ENCODE measurements around the gene AGAP5. TPM values are rescaled to one million over a fixed set of nuclear protein-coding genes. Genes with fewer than 3 reads are reported as not detected.

The AGAP5 gene
- total and polyA plus RNA-seq, 10 of the 15 experiments (the other 5 are each of a cell fraction or from before 2014, with no cell fraction given) = 0.68 to 8.5 (median 6.7) TPM; not detected in 1

GRCh38 chr10:73625884-73626752 lies 71.8 kb downstream of the AGAP5 start (continued):
- TF ChIP-seq KLF5 (IDR thresholded peaks at IDR 0.05; ENCODE audit: partially characterized antibody) (peak; percentile 71), CHD2 (IDR thresholded peaks at IDR 0.05; ENCODE audit: borderline replicate concordance, low read depth, low read length) (peak; percentile 99), HDAC6 (IDR thresholded peaks at IDR 0.05; ENCODE audit: unreplicated experiment) (no peak), BCL11A (IDR thresholded peaks at IDR 0.05; ENCODE audit: low read depth, low read length) (no peak), PBX3 (IDR thresholded peaks at IDR 0.05; ENCODE audit: insufficient replicate concordance, low read depth, low read length) (no peak), RELA (IDR thresholded peaks at IDR 0.05; ENCODE audit: borderline replicate concordance, partially characterized antibody) (no peak), SMARCA5 (IDR thresholded peaks at IDR 0.05) (no peak), RUNX3 (IDR thresholded peaks at IDR 0.05; ENCODE audit: low read length) (peak; percentile 22; the same call in 1 of the 2 replicates), POLR2A (IDR thresholded peaks at IDR 0.05; ENCODE audit: low read depth, low read length) (peak; percentile 95), BHLHE40 (IDR thresholded peaks at IDR 0.05; ENCODE audit: borderline replicate concordance in 1 of 2, low read depth in 2 of 2, low read length in 1 of 2) (0 out of 4 replicates have a peak, but pooled peaks of 1 of the 2 experiments have one; percentile 48), RAD51 (IDR thresholded peaks at IDR 0.05) (0 out of 2 replicates have a peak, but pooled peaks have one; percentile 28), FOS (IDR thresholded peaks at IDR 0.05; ENCODE audit: borderline replicate concordance, extremely low read depth, insufficient read length) (no peak), NKRF (conservative IDR thresholded peaks at IDR 0.05) (no peak), TCF7 (IDR thresholded peaks at IDR 0.05; ENCODE audit: borderline replicate concordance) (no peak), IRF5 (IDR thresholded peaks at IDR 0.05; ENCODE audit: borderline replicate concordance) (peak; percentile 77), STAT1 (conservative IDR thresholded peaks at IDR 0.05) (no peak), EGR1 (IDR thresholded peaks at IDR 0.05; ENCODE audit: borderline replicate concordance in 1 of 2, low read depth in 2 of 2, low read length in 2 of 2) (no peak), CHD4 (IDR thresholded peaks at IDR 0.05) (no peak), FOXM1 (IDR thresholded peaks at IDR 0.05; ENCODE audit: low read depth, low read length) (0 out of 2 replicates have a peak, but pooled peaks have one; percentile 34), IRF3 (IDR thresholded peaks at IDR 0.05) (no peak), FOXK2 (IDR thresholded peaks at IDR 0.05) (no peak), MTA2 (IDR thresholded peaks at IDR 0.05; ENCODE audit: low read depth) (0 out of 2 replicates have a peak, but pooled peaks have one; percentile 32), USF2 (IDR thresholded peaks at IDR 0.05; ENCODE audit: borderline replicate concordance, low read depth, low read length) (no peak), STAT3 (IDR thresholded peaks at IDR 0.05; ENCODE audit: low read depth, low read length) (no peak)
